ENCODE data around the gene HIRA. TPM values are rescaled to one million over a fixed set of nuclear protein-coding genes. Genes with fewer than 3 reads are reported as not detected.
A peak's percentile ranks its signal among the peaks of the same experiment; 100 is the strongest.

The HIRA gene, protein sequence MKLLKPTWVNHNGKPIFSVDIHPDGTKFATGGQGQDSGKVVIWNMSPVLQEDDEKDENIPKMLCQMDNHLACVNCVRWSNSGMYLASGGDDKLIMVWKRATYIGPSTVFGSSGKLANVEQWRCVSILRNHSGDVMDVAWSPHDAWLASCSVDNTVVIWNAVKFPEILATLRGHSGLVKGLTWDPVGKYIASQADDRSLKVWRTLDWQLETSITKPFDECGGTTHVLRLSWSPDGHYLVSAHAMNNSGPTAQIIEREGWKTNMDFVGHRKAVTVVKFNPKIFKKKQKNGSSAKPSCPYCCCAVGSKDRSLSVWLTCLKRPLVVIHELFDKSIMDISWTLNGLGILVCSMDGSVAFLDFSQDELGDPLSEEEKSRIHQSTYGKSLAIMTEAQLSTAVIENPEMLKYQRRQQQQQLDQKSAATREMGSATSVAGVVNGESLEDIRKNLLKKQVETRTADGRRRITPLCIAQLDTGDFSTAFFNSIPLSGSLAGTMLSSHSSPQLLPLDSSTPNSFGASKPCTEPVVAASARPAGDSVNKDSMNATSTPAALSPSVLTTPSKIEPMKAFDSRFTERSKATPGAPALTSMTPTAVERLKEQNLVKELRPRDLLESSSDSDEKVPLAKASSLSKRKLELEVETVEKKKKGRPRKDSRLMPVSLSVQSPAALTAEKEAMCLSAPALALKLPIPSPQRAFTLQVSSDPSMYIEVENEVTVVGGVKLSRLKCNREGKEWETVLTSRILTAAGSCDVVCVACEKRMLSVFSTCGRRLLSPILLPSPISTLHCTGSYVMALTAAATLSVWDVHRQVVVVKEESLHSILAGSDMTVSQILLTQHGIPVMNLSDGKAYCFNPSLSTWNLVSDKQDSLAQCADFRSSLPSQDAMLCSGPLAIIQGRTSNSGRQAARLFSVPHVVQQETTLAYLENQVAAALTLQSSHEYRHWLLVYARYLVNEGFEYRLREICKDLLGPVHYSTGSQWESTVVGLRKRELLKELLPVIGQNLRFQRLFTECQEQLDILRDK
- 10 to 100 TPM; 57.8 to 67.0 TPM for total RNA-seq

DNA sequence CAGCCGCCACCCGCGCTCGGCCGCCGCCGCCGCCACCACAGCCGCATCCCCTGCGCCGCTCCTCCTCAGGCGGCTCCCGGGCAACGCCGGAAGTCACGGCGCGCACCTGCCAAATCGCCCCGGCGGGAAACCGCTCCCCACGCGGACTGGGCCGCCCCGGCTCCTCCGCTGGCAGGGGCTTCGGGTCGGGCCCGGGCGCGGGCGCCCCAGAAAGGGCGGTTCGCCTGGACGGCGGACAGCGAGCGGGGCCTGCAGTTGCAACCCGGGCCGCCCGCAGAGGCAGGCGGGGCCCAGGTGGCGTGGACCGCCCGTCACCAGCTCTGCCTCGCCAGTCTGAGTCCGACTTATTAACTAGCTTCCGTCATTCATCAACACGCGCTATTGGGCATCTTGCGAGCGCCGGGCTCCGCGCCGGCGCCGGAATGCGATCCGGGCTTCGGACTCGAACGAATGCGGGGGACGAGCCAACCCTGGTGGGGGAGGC lies at the start of gene HIRA:
Gene HIRA, minus strand, starts transcription at position 85 of the 484 bp plus-strand sequence. CDS start 257 bp downstream, outside the sequence.
- CTCF ChIA-PET: interaction anchor here (0.8 to 1.7 kb wide), 4 partner anchors 14 to 198 kb away, joined by 3 to 6 read pairs (median 6); no protein-coding TSS in a partner anchor
- Mint-ChIP-seq H3K27ac (peak within 1 kb of the TSS; percentile 92), H3K4me1 (peaks cover 48% of the 10 kb centered on the region), H3K27me3 (no peaks in the 10 kb centered on the region), H3K9me3 (ENCODE audit: low read depth) (no peaks in the 10 kb centered on the region), H3K4me3 (peak within 1 kb of the TSS; percentile 86), H3K36me3 (peaks cover 41% of the 10 kb centered on the region)
- DNase-seq (peak; percentile 86), ATAC-seq (peak; percentile 63)

DNA sequence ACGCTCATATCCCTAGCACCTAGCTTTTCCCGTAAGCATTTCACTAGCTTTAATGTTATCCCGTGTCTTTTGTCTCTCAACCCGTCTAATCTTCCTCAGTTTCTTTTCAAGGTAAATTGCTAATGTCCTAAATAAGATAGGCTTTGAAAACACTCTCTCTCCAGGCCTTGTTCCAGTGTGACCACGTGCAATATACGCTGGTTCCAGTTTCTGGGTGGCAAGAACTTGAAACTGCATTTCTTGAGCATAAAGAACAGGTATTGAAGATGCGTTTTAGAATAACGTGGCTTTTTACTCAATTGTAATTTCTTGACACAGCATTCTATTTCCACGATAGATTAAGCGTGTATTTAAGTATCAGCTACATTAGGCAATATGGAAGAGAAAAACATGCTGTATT lies 49.3 kb upstream of the HIRA start:
- Mint-ChIP-seq H3K4me1 (peaks cover 41% of the 10 kb centered on the region), H3K4me3 (peak overlapping the region; percentile 99), H3K36me3 (peaks cover 28% of the 10 kb centered on the region), H3K27me3 (no peaks in the 10 kb centered on the region), H3K27ac (peak overlapping the region; percentile 98), H3K9me3 (ENCODE audit: low read depth) (no peaks in the 10 kb centered on the region)
- CTCF ChIA-PET: interaction anchor here (1.5 kb wide), 1 partner anchor 337 kb away, joined by 6 read pairs; the partner anchor contains the start of gene ESS2
- ATAC-seq (no peak), DNase-seq (no peak)

DNA sequence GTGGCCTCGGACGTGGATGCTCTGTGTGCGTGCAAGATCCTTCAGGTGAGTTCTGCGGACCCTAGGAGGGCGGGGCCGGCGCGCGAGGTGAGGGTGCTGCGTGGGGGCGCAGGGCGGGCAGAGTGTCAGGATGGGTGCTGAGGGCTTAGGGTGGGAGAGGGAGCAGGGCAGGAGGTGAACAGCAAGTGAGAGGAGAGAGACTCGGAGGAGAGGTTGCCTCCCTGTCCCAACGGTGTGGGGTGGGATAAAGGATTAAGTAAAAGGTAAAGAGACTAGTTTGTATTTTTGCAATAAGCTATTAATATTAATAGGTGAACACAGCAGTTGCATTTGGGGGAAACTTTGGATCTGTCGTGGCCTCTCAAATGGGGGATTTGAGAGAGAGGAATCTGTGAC lies 48.6 kb upstream of the HIRA start:
- Mint-ChIP-seq H3K4me3 (peak overlapping the region; percentile 99), H3K4me1 (peaks cover 41% of the 10 kb centered on the region), H3K9me3 (ENCODE audit: low read depth) (no peaks in the 10 kb centered on the region), H3K27me3 (no peaks in the 10 kb centered on the region), H3K36me3 (peaks cover 26% of the 10 kb centered on the region), H3K27ac (peak overlapping the region; percentile 98)
- DNase-seq (no peak), ATAC-seq (peak; percentile 2)
- CTCF ChIA-PET: interaction anchor here (0.5 to 1.5 kb wide), 5 partner anchors 21 to 336 kb away, joined by 3 to 6 read pairs (median 4); partner anchors contain the start of genes C22orf39, ESS2 and SLC25A1

DNA sequence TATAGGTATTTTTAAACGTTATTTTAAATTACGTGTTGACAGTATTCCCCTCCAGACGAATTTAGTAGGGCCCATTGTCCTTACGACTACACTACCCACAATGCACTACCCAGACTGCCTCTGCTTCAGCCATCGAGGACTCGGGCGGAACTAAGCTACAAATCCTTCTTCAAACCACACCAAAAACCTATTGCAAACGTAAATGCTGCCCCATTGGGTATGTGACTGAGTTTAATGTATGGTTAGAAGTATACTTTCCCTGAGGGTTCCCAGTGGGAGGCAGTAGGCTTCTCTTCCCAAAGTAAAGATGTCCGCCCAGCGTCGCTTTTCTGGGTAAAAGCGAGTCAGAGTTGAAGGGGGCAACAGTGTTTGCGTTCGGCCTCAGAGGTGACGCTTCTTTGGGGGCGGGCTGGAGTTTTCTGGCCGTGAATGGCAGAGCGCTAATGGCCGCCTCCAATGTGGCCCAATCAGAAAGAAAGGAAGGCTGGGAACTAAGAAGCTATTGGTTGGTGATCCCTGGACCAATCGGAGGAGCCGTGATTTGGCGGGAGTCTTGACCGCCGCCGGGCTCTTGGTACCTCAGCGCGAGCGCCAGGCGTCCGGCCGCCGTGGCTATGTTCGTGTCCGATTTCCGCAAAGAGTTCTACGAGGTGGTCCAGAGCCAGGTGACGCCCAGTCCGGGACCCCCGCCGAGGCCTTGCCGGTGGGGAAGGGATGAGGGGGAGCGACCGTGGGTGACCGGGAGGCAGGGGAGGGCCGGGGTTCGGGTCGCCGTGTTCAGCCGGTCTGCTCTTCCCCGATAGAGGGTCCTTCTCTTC lies 48.0 kb upstream of the HIRA start, which contains the start of gene CDC45:
Gene CDC45, plus strand, starts transcription at position 566 of the 818 bp plus-strand sequence. Its CDS starts 49 bp downstream, at position 615.
- CTCF ChIA-PET: interaction anchor here (0.5 to 1.5 kb wide), 6 partner anchors 20 to 335 kb away, joined by 3 to 6 read pairs (median 4); partner anchors contain the start of genes C22orf39, ESS2 and SLC25A1
- peak; percentile 93 for ATAC-seq
- Mint-ChIP-seq H3K4me3 (peak within 1 kb of the TSS; percentile 99), H3K9me3 (ENCODE audit: low read depth) (no peaks in the 10 kb centered on the region), H3K27ac (peak within 1 kb of the TSS; percentile 98), H3K27me3 (no peaks in the 10 kb centered on the region), H3K36me3 (peaks cover 21% of the 10 kb centered on the region), H3K4me1 (peaks cover 41% of the 10 kb centered on the region)
- DNase-seq: peak; percentile 98

DNA sequence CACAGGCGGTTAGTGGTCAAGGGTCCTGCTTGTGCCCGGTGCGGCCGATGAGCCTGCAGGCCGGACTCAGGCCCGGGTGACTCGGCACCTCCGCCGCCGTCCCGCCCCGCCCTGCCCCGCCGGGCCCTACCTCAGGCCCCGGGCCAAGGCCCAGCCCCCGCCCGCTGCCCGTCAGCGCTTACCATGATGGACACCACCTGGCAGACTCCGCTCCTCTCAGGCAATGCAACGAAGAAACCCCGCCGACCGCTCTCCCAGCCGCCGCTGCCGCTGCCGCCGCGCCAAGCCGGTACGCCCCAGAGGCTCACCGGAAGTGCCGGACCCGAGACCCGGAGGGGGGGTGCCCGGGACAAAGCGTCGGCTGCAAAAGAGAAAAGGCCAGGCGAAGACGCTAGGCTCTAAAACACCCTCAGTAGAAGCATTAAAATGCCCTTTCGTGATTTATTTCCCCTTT lies 47.4 kb upstream of the HIRA start, which contains the start of gene UFD1:
Gene UFD1, minus strand, starts transcription at position 293 of the 454 bp plus-strand sequence. Its CDS starts 108 bp downstream, at position 185.
- Mint-ChIP-seq H3K36me3 (peaks cover 18% of the 10 kb centered on the region), H3K27me3 (no peaks in the 10 kb centered on the region), H3K9me3 (ENCODE audit: low read depth) (no peaks in the 10 kb centered on the region), H3K4me1 (peaks cover 40% of the 10 kb centered on the region), H3K27ac (peak within 1 kb of the TSS; percentile 98), H3K4me3 (peak within 1 kb of the TSS; percentile 99)
- CTCF ChIA-PET: interaction anchor here (1.0 to 2.7 kb wide), 6 partner anchors 10 to 334 kb away, joined by 3 to 16 read pairs (median 4); partner anchors contain the start of genes C22orf39 and ESS2
- peak; percentile 88 for DNase-seq
- ATAC-seq: peak; percentile 62

DNA sequence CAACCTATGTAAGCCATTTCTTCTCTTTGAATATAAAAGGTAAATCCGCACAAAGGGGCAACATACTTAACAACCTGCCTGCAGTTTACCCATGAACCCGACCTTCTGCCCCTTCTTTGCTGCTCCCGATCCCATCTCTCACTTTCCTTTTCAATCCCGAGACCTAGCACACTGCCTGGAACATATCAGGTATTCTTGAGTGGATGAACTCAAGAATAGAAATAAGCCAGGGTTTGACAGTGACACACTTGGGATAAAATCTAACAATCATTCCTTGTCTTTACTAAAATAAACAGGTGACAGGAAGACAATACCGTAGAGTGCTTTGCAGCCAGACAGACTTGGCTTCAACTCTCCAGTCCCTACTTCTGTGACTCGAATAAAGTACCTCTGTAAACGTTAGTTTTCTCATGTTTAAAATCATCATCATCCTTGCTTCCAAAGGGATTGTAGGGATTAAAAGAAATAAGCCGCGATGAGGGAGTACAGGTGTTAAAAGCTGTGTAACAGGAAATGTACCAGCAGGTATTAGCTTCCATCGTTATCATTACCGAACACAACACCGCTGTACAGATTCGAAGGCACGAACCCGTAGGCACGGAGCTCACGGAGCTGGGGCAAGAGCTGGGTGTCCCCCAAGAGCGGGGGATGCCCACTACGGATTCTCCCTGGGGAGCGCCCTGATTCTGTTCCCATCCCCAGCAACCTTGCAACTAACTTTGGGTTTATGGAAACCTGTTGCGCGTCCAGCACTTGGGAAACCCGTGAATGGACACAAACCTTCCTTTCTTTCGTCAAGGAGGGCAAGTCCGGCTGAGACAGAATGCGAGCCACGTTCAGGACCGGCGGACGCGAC lies 46.7 kb upstream of the HIRA start:
- Mint-ChIP-seq H3K27me3 (no peaks in the 10 kb centered on the region), H3K36me3 (peaks cover 18% of the 10 kb centered on the region), H3K4me1 (peaks cover 35% of the 10 kb centered on the region), H3K27ac (peak overlapping the region; percentile 98), H3K9me3 (ENCODE audit: low read depth) (no peaks in the 10 kb centered on the region), H3K4me3 (peak overlapping the region; percentile 99)
- CTCF ChIA-PET: interaction anchor here (0.8 to 2.7 kb wide), 13 partner anchors 10 to 333 kb away, joined by 3 to 16 read pairs (median 4); partner anchors contain the start of genes ESS2 and HIRA
- no peak for ATAC-seq
- peak; percentile 50 for DNase-seq

DNA sequence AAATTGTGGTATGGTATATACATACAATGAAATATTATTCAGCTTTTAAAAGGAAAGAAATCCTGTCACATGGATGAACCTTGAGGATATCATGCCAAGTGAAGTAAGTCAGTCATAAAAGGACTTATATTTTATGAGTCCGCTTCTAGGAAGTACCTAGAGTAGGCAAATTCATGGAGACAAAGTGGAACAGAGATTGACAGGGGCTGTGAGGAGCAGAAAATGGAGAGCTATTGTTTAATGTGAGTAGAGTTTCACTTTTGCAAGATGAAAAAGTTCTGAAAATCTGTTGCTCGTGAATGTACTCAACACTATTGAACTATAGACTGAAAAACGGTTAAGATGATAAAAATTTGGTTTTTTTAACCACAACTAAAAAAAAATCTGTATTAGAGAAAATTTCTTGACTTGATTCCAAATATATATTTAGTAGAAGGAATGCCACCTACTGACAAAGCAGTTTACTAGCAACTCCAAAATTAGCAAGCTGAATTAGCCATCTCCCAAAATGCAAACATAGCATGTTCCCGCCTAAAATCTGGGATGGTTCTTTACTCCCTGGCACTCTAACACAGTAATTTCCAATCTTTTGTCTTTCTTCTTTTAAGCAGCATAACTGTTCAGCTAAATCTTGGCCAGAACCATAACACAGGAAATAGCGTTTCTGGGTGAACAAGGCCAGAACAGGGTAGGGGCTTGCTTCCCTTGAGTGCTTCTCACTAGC lies 46.0 kb upstream of the HIRA start:
- no peaks in the 10 kb centered on the region for H3K27me3 Mint-ChIP-seq
- H3K4me1 Mint-ChIP-seq: peaks cover 32% of the 10 kb centered on the region
- CTCF ChIA-PET: interaction anchor here (0.8 to 2.7 kb wide), 14 partner anchors 9 to 333 kb away, joined by 3 to 16 read pairs (median 4); partner anchors contain the start of genes ESS2 and HIRA
- peak overlapping the region; percentile 98 for H3K27ac Mint-ChIP-seq
- DNase-seq (no peak), ATAC-seq (no peak)
- peaks cover 15% of the 10 kb centered on the region for H3K36me3 Mint-ChIP-seq
- H3K4me3 Mint-ChIP-seq: peak overlapping the region; percentile 99
- no peaks in the 10 kb centered on the region for H3K9me3 Mint-ChIP-seq (ENCODE audit: low read depth)

DNA sequence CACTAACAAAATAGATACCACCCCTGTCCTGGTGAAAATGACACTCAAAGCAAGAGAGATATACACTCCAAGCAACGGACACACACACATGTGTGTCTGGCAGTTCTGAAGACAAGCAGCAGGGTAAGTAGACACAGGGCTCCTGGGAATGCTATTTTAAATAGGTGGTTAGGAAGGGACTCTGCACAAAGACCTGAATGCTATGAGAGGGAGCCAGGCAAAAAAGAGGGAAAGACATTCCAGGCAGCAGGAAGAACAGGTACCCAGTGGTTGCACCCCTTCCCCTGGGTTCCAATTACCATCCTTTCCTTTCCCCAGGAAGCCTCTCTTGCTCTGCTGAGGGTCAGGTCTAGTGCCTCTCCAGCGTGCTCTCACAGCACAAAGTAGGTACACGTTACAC lies 44.5 kb upstream of the HIRA start:
- DNase-seq: no peak
- no peak for ATAC-seq
- H3K36me3 Mint-ChIP-seq: peaks cover 21% of the 10 kb centered on the region
- H3K4me3 Mint-ChIP-seq: no peak overlapping the region
- peak overlapping the region; percentile 32 for H3K27ac Mint-ChIP-seq
- H3K9me3 Mint-ChIP-seq (ENCODE audit: low read depth): no peaks in the 10 kb centered on the region
- H3K4me1 Mint-ChIP-seq: peaks cover 31% of the 10 kb centered on the region
- H3K27me3 Mint-ChIP-seq: no peaks in the 10 kb centered on the region
- CTCF ChIA-PET: interaction anchor here (1.7 to 2.7 kb wide), 2 partner anchors 296 to 331 kb away, joined by 10 to 16 read pairs; partner anchors contain the start of gene ESS2

DNA sequence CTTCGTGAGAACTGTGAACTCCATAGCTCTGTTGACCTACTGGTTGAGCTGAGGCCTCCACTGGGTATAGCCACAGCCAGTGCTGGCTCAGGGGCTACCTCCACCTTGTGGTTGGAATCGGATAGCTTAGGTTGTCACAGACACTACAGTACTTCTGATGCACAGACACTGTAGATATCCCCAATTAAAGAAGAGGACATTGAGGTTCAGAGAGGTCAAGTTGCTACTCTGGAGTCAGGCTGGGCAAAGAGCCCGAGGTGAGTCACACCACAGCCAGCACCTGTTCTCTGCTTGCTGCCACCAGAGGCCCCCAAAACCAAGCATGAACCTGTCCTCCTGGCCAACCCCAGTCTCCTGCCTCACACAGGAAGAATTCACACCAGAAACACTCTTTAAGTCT lies 42.0 kb upstream of the HIRA start:
- H3K27me3 Mint-ChIP-seq: no peaks in the 10 kb centered on the region
- DNase-seq (no peak), ATAC-seq (no peak)
- H3K9me3 Mint-ChIP-seq (ENCODE audit: low read depth): no peaks in the 10 kb centered on the region
- H3K4me1 Mint-ChIP-seq: peaks cover 19% of the 10 kb centered on the region
- peaks cover 29% of the 10 kb centered on the region for H3K36me3 Mint-ChIP-seq
- CTCF ChIA-PET: interaction anchor here (1.6 to 2.1 kb wide), 2 partner anchors 81 to 156 kb away, joined by 4 to 11 read pairs; no protein-coding TSS in a partner anchor
- H3K4me3 Mint-ChIP-seq: no peak overlapping the region
- no peak overlapping the region for H3K27ac Mint-ChIP-seq

DNA sequence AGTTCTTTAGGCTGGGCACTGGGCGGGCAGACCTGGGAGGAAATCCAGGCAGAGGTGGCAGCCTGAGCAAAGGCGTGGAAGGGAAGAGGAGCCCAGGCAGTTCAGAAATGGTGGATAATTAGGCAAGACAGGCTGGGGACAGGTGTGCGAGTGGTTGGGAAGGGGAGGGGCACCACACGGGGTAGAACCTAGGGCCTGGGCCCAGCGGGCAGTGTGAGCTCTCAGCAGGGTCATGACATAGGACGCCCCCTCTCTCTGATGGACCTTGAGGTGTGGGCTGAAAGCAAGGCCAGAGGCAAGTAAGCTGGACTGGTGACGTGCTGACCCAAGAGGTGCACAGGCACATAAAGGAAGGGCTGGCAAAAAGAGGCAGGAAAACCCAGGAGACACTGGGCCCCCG lies 40.7 kb upstream of the HIRA start:
- Mint-ChIP-seq H3K4me1 (peaks cover 12% of the 10 kb centered on the region), H3K27me3 (no peaks in the 10 kb centered on the region), H3K9me3 (ENCODE audit: low read depth) (no peaks in the 10 kb centered on the region), H3K27ac (no peak overlapping the region), H3K36me3 (peaks cover 42% of the 10 kb centered on the region), H3K4me3 (no peak overlapping the region)
- CTCF ChIA-PET: interaction anchor here (2.1 kb wide), 1 partner anchor 158 kb away, joined by 11 read pairs; no protein-coding TSS in a partner anchor
- ATAC-seq (no peak), DNase-seq (no peak)

All from activated CD8-positive, alpha-beta memory T cell treated with anti-CD3 and anti-CD28 coated beads, Interleukin-2, amount 10 ng/mL, durations not matched to agents 7 days and 5 days (primary cell).